Mesenchymal stem cell (in vitro differentiated cells and primary cell): ENCODE results near the gene ARHGAP31.
"Not testable (repeated sequence)": the region's sequence is repeated elsewhere in the genome, so short reads cannot be mapped to it uniquely, and the experiment has no call there.

Experiments used
- DNase-seq: peaks from one replicate; pipeline ENCODE4 v3.0.0-alpha.2; 2013
- H2AFZ ChIP-seq: one replicate; pipeline ENCODE4 v1.6.1; 2013; ENCODE audit warnings: low read depth, mild to moderate bottlenecking, control low read depth, inconsistent platforms, low read length, moderate library complexity
- H2AK5ac ChIP-seq: 2 replicates; pipeline ENCODE4 v1.6.1; 2013; ENCODE audit warnings: low read length, moderate library complexity, mild to moderate bottlenecking, inconsistent platforms; ENCODE audit not compliant: severe bottlenecking
- H2BK120ac ChIP-seq: one replicate; pipeline ENCODE4 v1.6.1; 2013; ENCODE audit warnings: low read depth, mild to moderate bottlenecking, inconsistent platforms, low read length, moderate library complexity
- H2BK12ac ChIP-seq, 2 experiments: one replicate each; pipeline ENCODE4 v1.6.1; 2013; ENCODE audit warnings: inconsistent platforms in 2 of 2, low read length in 2 of 2, mild to moderate bottlenecking in 2 of 2, moderate library complexity in 2 of 2, control low read depth in 1 of 2
- H2BK15ac ChIP-seq: one replicate; pipeline ENCODE4 v1.6.1; 2013; ENCODE audit warnings: mild to moderate bottlenecking, low read depth, inconsistent platforms; ENCODE audit not compliant: poor library complexity, severe bottlenecking
- H2BK5ac ChIP-seq: 2 replicates; pipeline ENCODE4 v1.6.1; 2013; ENCODE audit warnings: low read depth, mild to moderate bottlenecking, low read length, control low read depth, inconsistent platforms; ENCODE audit not compliant: poor library complexity, severe bottlenecking
- H3K14ac ChIP-seq, 2 experiments: one replicate each; pipeline ENCODE4 v1.6.1; 2013; ENCODE audit warnings: inconsistent platforms in 2 of 2, low read length in 2 of 2, control low read depth in 1 of 2, mild to moderate bottlenecking in 1 of 2, moderate library complexity in 1 of 2
- H3K18ac ChIP-seq, 2 experiments: one replicate each; pipeline ENCODE4 v1.6.1; 2013; ENCODE audit warnings: inconsistent platforms in 2 of 2, low read length in 2 of 2, control low read depth in 1 of 2, low read depth in 1 of 2, mild to moderate bottlenecking in 1 of 2
- H3K23ac ChIP-seq, 2 experiments: one replicate each; pipeline ENCODE4 v1.6.1; 2013; ENCODE audit warnings: inconsistent platforms in 2 of 2, low read length in 2 of 2, mild to moderate bottlenecking in 2 of 2, moderate library complexity in 2 of 2, control low read depth in 1 of 2
- H3K27ac ChIP-seq: 2 replicates; pipeline ENCODE4 v1.5.1; 2013; ENCODE audit warnings: mild to moderate bottlenecking, moderate library complexity, low read length, control low read depth, inconsistent platforms; ENCODE audit not compliant: poor library complexity, severe bottlenecking
- H3K27me3 ChIP-seq, 2 experiments: 2 replicates each; pipeline versions ENCODE4 v1.6.1 to v1.7.0; 2013; ENCODE audit warnings: low read length in 2 of 2, mild to moderate bottlenecking in 2 of 2, moderate library complexity in 2 of 2, control low read depth in 1 of 2, inconsistent platforms in 1 of 2; ENCODE audit not compliant: control insufficient read depth in 1 of 2, insufficient read depth in 1 of 2
- H3K36me3 ChIP-seq, 2 experiments: 2 replicates each; pipeline versions ENCODE4 v1.6.1 to v1.7.0; 2013; ENCODE audit warnings: low read length in 2 of 2, control low read depth in 1 of 2, inconsistent platforms in 1 of 2, low read depth in 1 of 2, mild to moderate bottlenecking in 1 of 2; ENCODE audit not compliant: insufficient read depth in 2 of 2, control insufficient read depth in 1 of 2
- H3K4ac ChIP-seq, 2 experiments: one replicate each; pipeline ENCODE4 v1.6.1; 2013; ENCODE audit warnings: inconsistent platforms in 2 of 2, low read length in 2 of 2, mild to moderate bottlenecking in 2 of 2, moderate library complexity in 2 of 2, control low read depth in 1 of 2, low read depth in 1 of 2
- H3K4me1 ChIP-seq: 2 replicates; pipeline ENCODE4 v1.6.1; 2013; ENCODE audit warnings: low read depth, low read length, control low read depth; ENCODE audit not compliant: control insufficient read depth, insufficient read depth
- H3K4me2 ChIP-seq: 2 replicates; pipeline ENCODE4 v1.6.1; 2013; ENCODE audit warnings: low read length, mild to moderate bottlenecking, inconsistent platforms; ENCODE audit not compliant: poor library complexity, severe bottlenecking
- H3K4me3 ChIP-seq, 2 experiments: 2 replicates each; pipeline versions ENCODE4 v1.5.1 to v1.7.0; 2013; ENCODE audit warnings: low read length in 2 of 2, mild to moderate bottlenecking in 2 of 2, control low read depth in 1 of 2, low read depth in 1 of 2; ENCODE audit not compliant: insufficient read depth in 1 of 2
- H3K79me1 ChIP-seq: replicated peaks from 2 replicates; pipeline ENCODE4 v1.6.1; 2013; ENCODE audit warnings: mild to moderate bottlenecking, control low read depth, low read length, inconsistent platforms; ENCODE audit not compliant: poor library complexity, severe bottlenecking
- H3K9ac ChIP-seq: 2 replicates; pipeline ENCODE4 v1.7.0; 2013; ENCODE audit warnings: mild to moderate bottlenecking, low read length, moderate library complexity
- H3K9me3 ChIP-seq: 2 replicates; pipeline ENCODE4 v1.7.0; 2013; ENCODE audit warnings: mild to moderate bottlenecking, low read length; ENCODE audit not compliant: control insufficient read depth
- H4K8ac ChIP-seq: one replicate; pipeline ENCODE4 v1.6.1; 2013; ENCODE audit warnings: inconsistent platforms, mild to moderate bottlenecking, low read length, moderate library complexity
- H4K91ac ChIP-seq: one replicate; pipeline ENCODE4 v1.6.1; 2013; ENCODE audit warnings: mild to moderate bottlenecking, low read length, inconsistent platforms
- WGBS: methylation state at CpG from one replicate; pipeline ENCODE4 v1.1.7; 2013; ENCODE audit warnings: mixed read lengths; 5-methylcytosine and 5-hydroxymethylcytosine counted together

Gene ARHGAP31

GRCh38 chr3:119367000-119367399, 72.8 kb downstream of the ARHGAP31 start:
- Histone ChIP-seq H3K79me1 (peaks cover 22% of the 10 kb centered on the region), H3K27me3 (no peaks in the 10 kb centered on the region), H3K27ac (no peak overlapping the region), H3K36me3 (peaks cover 6 to 27% of the 10 kb centered on the region in 2 experiments), H4K91ac (no peak overlapping the region), H2AFZ (no peak overlapping the region), H3K4ac (no peak overlapping the region), H3K9me3 (no peaks in the 10 kb centered on the region), H2BK12ac (no peak overlapping the region), H2AK5ac (no peak overlapping the region), H3K23ac (no peak overlapping the region), H2BK120ac (no peak overlapping the region), H3K9ac (no peak overlapping the region), H2BK5ac (no peak overlapping the region), H3K4me1 (no peaks in the 10 kb centered on the region), H3K4me3 (no peak overlapping the region), H2BK15ac (no peak overlapping the region), H3K18ac (no peak overlapping the region), H3K4me2 (no peak overlapping the region), H3K14ac (no peak overlapping the region), H4K8ac (no peak overlapping the region)
- no CpG with 5 or more reads among the region's 2 CpGs for WGBS
- DNase-seq = no peak

GRCh38 chr3:119368298-119368697, 74.1 kb downstream of the ARHGAP31 start:
- Histone ChIP-seq H2BK120ac (no peak overlapping the region), H3K4me3 (no peak overlapping the region), H3K27ac (no peak overlapping the region), H2BK12ac (no peak overlapping the region), H4K91ac (no peak overlapping the region), H3K27me3 (no peaks in the 10 kb centered on the region), H3K4me1 (no peaks in the 10 kb centered on the region), H2AFZ (no peak overlapping the region), H3K23ac (no peak overlapping the region), H2BK15ac (no peak overlapping the region), H3K79me1 (peaks cover 13% of the 10 kb centered on the region), H4K8ac (no peak overlapping the region), H2BK5ac (no peak overlapping the region), H2AK5ac (no peak overlapping the region), H3K18ac (no peak overlapping the region), H3K4ac (no peak overlapping the region), H3K9ac (no peak overlapping the region), H3K4me2 (no peak overlapping the region), H3K9me3 (no peaks in the 10 kb centered on the region), H3K36me3 (peaks cover 5 to 27% of the 10 kb centered on the region in 2 experiments), H3K14ac (no peak overlapping the region)
- whole genome bisulfite sequencing = 89% methylated on average over 3 of the region's 4 CpGs
- DNase-seq = no peak

- H3K4me3 ChIP-seq, H3K4ac ChIP-seq, H3K27ac ChIP-seq, H3K4me1 ChIP-seq, H2AK5ac ChIP-seq, H3K27me3 ChIP-seq, H4K91ac ChIP-seq, H3K79me1 ChIP-seq, H2BK12ac ChIP-seq, H2BK120ac ChIP-seq, H3K9me3 ChIP-seq, H3K14ac ChIP-seq, H2BK15ac ChIP-seq, H2BK5ac ChIP-seq, H3K4me2 ChIP-seq, H3K23ac ChIP-seq, H4K8ac ChIP-seq, H3K18ac ChIP-seq, H3K9ac ChIP-seq, DNase-seq, H2AFZ ChIP-seq: not testable (repeated sequence)
- H3K36me3 ChIP-seq = peaks cover 14 to 20% of the 10 kb centered on the region in 2 experiments
- WGBS = 94% methylated on average over 6 of the region's 6 CpGs
Observed at GRCh38 chr3:119371786-119372185, 77.6 kb downstream of the ARHGAP31 start.

- H3K4ac ChIP-seq = no peak overlapping the region
- no peak overlapping the region for H3K4me2 ChIP-seq
- WGBS = 92% methylated on average over 7 of the region's 7 CpGs
- no peak overlapping the region for H3K9ac ChIP-seq
- H2BK15ac ChIP-seq = no peak overlapping the region
- H3K14ac ChIP-seq = no peak overlapping the region
- peaks cover 4 to 14% of the 10 kb centered on the region in 2 experiments for H3K36me3 ChIP-seq
- H2BK120ac ChIP-seq = no peak overlapping the region
- DNase-seq = no peak
- no peak overlapping the region for H3K18ac ChIP-seq
- no peak overlapping the region for H3K23ac ChIP-seq
- no peak overlapping the region for H2BK12ac ChIP-seq
- H3K79me1 ChIP-seq = peaks cover 7% of the 10 kb centered on the region
- no peaks in the 10 kb centered on the region for H3K9me3 ChIP-seq
- H2BK5ac ChIP-seq = no peak overlapping the region
- no peak overlapping the region for H2AK5ac ChIP-seq
- no peaks in the 10 kb centered on the region for H3K4me1 ChIP-seq
- H2AFZ ChIP-seq = no peak overlapping the region
- no peak overlapping the region for H4K91ac ChIP-seq
- no peak overlapping the region for H3K4me3 ChIP-seq
- no peak overlapping the region for H3K27ac ChIP-seq
- no peak overlapping the region for H4K8ac ChIP-seq
- H3K27me3 ChIP-seq = no peaks in the 10 kb centered on the region
Observed at GRCh38 chr3:119375106-119375505, 80.9 kb downstream of the ARHGAP31 start.
